ENCODE measurements around the gene ZNF622.

GRCh38 chr5:16450163-16450562 is 15.4 kb downstream of the ZNF622 start:
- TF ChIP-seq CTCF (IDR thresholded peaks at IDR 0.05) = no peak
- no peak for TF ChIP-seq POLR2A (IDR thresholded peaks at IDR 0.05)
